Measurements from ENCODE around the gene LBHD1. TPM values are rescaled to one million over a fixed set of nuclear protein-coding genes. Genes with fewer than 3 reads are reported as not detected.

Gene LBHD1
- total RNA-seq, 2 experiments from 2014 or later, result 9.3 to 22.3 TPM

DNA sequence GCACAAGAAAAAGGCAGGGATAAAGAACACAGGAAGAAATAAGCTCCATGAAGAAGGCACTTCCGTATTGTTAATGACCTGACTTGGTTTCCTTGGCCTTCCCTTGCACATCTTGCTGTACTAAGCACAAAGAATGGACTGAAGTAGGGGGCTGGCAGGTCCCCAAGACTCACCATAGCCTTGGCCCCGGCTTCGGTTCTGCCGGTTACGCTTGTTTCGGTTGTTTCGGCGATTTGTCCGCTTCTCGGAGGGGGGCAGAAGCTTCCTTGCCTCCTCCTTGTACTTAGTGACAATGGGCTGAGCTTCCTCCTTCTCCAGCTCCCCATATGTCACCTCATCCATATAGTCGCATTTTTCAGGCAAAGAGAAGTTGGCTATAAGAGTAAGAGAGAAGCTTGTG is 44.7 kb upstream of the LBHD1 start:
- TF ChIP-seq, protein P1, sequence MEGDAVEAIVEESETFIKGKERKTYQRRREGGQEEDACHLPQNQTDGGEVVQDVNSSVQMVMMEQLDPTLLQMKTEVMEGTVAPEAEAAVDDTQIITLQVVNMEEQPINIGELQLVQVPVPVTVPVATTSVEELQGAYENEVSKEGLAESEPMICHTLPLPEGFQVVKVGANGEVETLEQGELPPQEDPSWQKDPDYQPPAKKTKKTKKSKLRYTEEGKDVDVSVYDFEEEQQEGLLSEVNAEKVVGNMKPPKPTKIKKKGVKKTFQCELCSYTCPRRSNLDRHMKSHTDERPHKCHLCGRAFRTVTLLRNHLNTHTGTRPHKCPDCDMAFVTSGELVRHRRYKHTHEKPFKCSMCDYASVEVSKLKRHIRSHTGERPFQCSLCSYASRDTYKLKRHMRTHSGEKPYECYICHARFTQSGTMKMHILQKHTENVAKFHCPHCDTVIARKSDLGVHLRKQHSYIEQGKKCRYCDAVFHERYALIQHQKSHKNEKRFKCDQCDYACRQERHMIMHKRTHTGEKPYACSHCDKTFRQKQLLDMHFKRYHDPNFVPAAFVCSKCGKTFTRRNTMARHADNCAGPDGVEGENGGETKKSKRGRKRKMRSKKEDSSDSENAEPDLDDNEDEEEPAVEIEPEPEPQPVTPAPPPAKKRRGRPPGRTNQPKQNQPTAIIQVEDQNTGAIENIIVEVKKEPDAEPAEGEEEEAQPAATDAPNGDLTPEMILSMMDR (conservative IDR thresholded peaks at IDR 0.05; ENCODE audit: low read length), result no peak
- TF ChIP-seq EZH2phosphoT487 (IDR thresholded peaks at IDR 0.05; ENCODE audit: borderline replicate concordance, low read depth, low read length), result no peak
- no peaks in the 10 kb centered on the region for H3K9me3 ChIP-seq (ENCODE audit: low read length)
- DNase-seq (ENCODE audit: low spot score), result no peak
- ChIA-PET POLR2A (interaction anchor here (0.9 kb wide), 1 partner anchor 118 kb away, joined by 3 read pairs; no protein-coding TSS in a partner anchor), CTCF (ENCODE audit: unreplicated experiment) (interaction anchor here (1.1 kb wide), 1 partner anchor 11 kb away, joined by 3 read pairs; the partner anchor contains the start of gene HNRNPUL2)
- intact Hi-C loops (cut with micrococcal nuclease; ENCODE audit: unreplicated experiment), result no loop called here
- peaks cover 21% of the 10 kb centered on the region; the same call in 1 of the 2 replicates for H3K79me2 ChIP-seq (ENCODE audit: insufficient read depth, low read depth, low read length)
- H3K4me2 ChIP-seq (ENCODE audit: low read length), result no peak overlapping the region
- no TSS peak for BruUV-seq (replicated peaks)
- H3K9me2 ChIP-seq (ENCODE audit: insufficient read depth, low read length), result no peaks in the 10 kb centered on the region
- H3K4me3 ChIP-seq (ENCODE audit: low read depth, low read length, poor library complexity, severe bottlenecking), result no peak overlapping the region
- H3K27ac ChIP-seq (ENCODE audit: low read depth, low read length, poor library complexity, severe bottlenecking), result no peak overlapping the region
- peaks cover 12% of the 10 kb centered on the region for H3K4me1 ChIP-seq (ENCODE audit: insufficient read depth, low read length, poor library complexity, severe bottlenecking)
- H3K36me3 ChIP-seq (ENCODE audit: insufficient read depth, low read length), result peaks cover 99% of the 10 kb centered on the region
- H2AFZ ChIP-seq (ENCODE audit: low read length), result no peak overlapping the region
- H4K20me1 ChIP-seq (ENCODE audit: insufficient read depth, low read length), result no peaks in the 10 kb centered on the region

DNA sequence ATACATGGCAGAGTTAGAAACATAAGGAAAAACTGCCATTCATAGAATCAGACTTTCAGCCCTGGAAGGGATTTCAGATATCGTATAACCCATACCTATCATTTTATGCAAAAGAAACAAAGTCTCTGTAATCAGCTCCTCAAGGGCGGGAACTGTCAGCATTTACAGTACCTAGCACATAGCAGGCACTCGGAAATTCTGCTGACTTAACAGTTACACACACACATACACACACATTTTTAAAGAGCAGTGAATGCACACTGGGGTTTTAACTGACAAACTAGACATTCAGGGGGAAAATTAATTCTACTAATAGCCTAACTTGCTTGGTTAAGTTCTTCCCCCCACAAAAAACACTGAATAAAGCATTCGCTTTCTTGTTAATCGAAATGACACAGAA is 44.1 kb upstream of the LBHD1 start:
- no peaks in the 10 kb centered on the region for H3K9me3 ChIP-seq (ENCODE audit: low read length)
- TF ChIP-seq, protein P1 (conservative IDR thresholded peaks at IDR 0.05; ENCODE audit: low read length), result no peak
- TF ChIP-seq EZH2phosphoT487 (IDR thresholded peaks at IDR 0.05; ENCODE audit: borderline replicate concordance, low read depth, low read length), result no peak
- H3K36me3 ChIP-seq (ENCODE audit: insufficient read depth, low read length), result peaks cover 99% of the 10 kb centered on the region
- no peak overlapping the region for H2AFZ ChIP-seq (ENCODE audit: low read length)
- intact Hi-C loops (cut with micrococcal nuclease; ENCODE audit: unreplicated experiment), result no loop called here
- peaks cover 12% of the 10 kb centered on the region for H3K4me1 ChIP-seq (ENCODE audit: insufficient read depth, low read length, poor library complexity, severe bottlenecking)
- ChIA-PET CTCF (ENCODE audit: unreplicated experiment) (no interaction called here), POLR2A (interaction anchor here (0.9 to 1.2 kb wide), 2 partner anchors 11 to 117 kb away, joined by 3 to 6 read pairs; partner anchors contain the start of gene HNRNPUL2)
- H4K20me1 ChIP-seq (ENCODE audit: insufficient read depth, low read length), result no peaks in the 10 kb centered on the region
- DNase-seq (ENCODE audit: low spot score), result no peak
- no peaks in the 10 kb centered on the region for H3K9me2 ChIP-seq (ENCODE audit: insufficient read depth, low read length)
- H3K79me2 ChIP-seq (ENCODE audit: insufficient read depth, low read depth, low read length), result peaks cover 15% of the 10 kb centered on the region; the same call in 1 of the 2 replicates
- no peak overlapping the region for H3K27ac ChIP-seq (ENCODE audit: low read depth, low read length, poor library complexity, severe bottlenecking)
- BruUV-seq (replicated peaks), result no TSS peak
- no peak overlapping the region for H3K4me2 ChIP-seq (ENCODE audit: low read length)
- H3K4me3 ChIP-seq (ENCODE audit: low read depth, low read length, poor library complexity, severe bottlenecking), result no peak overlapping the region
